ENCODE results near the gene SLC36A1. TPM values are rescaled to one million over a fixed set of nuclear protein-coding genes. Genes with fewer than 3 reads are reported as not detected.

Gene SLC36A1
- total RNA-seq, 5 donors from 2014 or later (not counting 1 experiment from before 2014, with no cell fraction given) = 5.1 to 8.5 (median 6.3) TPM

DNA sequence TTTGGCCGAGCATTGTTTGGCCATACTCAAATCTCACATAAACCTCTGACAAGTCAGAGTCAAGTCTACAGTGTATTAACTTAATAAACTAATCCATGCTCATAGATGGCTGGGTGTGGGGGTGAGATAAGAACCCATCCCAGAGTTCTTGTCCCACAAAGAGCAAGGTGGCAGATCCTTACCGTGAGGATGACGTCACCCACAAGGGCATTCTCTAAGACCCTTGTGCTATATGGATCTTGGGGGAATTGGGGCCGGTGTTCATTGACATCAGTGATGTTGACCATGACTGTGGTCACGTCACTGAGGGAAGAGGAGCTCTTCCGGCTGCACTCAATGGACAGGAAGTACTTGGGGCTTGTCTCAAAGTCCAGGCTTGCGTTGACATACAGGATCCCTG lies 81.6 kb downstream of the SLC36A1 start:
- H3K27ac ChIP-seq (ENCODE audit: low read length) = no peak overlapping the region
- Mint-ChIP-seq H3K9me3 (no peaks in the 10 kb centered on the region), H3K36me3 (no peaks in the 10 kb centered on the region), H3K27ac (no peak overlapping the region), H3K4me1 (no peaks in the 10 kb centered on the region), H3K27me3 (peaks cover 0 to 1% of the 10 kb centered on the region in 2 donors), H3K4me3 (no peak overlapping the region)
- no peak overlapping the region for H3K4me3 ChIP-seq (ENCODE audit: control insufficient read depth in 1 of 2, extremely low read depth in 1 of 2, low read length in 1 of 2)
- CTCF ChIA-PET = no interaction called here
- H3K9me3 ChIP-seq = no peaks in the 10 kb centered on the region
- peaks cover 0 to 16% of the 10 kb centered on the region in 2 experiments for H3K27me3 ChIP-seq (replicated peaks in 1 of 2; ENCODE audit: control insufficient read depth in 2 of 2, extremely low read depth in 1 of 2, insufficient read depth in 2 of 2, low read length in 1 of 2)
- POLR2A ChIA-PET = no interaction called here
- no peaks in the 10 kb centered on the region for H3K36me3 ChIP-seq (ENCODE audit: control insufficient read depth in 2 of 2, extremely low read depth in 1 of 2, insufficient read depth in 1 of 2, low read length in 1 of 2)
- 77% methylated on average over 6 of the region's 7 CpGs for WGBS (ENCODE audit: insufficient coverage)
- no peaks in the 10 kb centered on the region for H3K4me1 ChIP-seq (ENCODE audit: control insufficient read depth in 1 of 2, extremely low read depth in 1 of 2, insufficient read depth in 2 of 2, low read length in 2 of 2)
- DNase-seq (no peak), ATAC-seq (replicated peaks in 1 of 4) (no peak)

DNA sequence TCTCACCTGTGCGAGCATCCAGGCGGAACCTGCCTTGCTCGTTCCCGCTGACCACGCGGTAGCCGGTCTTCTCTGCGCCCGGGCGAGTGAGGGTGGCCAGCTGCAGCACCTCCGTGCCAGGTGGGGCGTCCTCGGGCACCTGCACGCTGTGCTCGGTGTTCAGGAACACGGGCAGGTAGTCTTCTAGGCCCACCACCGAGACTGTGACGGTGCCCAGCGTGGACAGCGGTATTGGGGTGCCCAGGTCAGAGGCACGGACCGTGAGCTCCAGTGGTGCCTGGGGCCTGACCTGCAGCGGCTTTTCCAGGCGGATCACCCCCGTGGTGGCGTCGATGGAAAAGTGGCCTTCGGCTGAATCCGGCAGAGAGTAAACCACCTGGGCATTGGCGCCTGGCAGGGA lies 84.2 kb downstream of the SLC36A1 start:
- no peaks in the 10 kb centered on the region for H3K9me3 ChIP-seq
- no peak overlapping the region for H3K4me3 Mint-ChIP-seq
- CTCF ChIA-PET = no interaction called here
- peaks cover 0 to 3% of the 10 kb centered on the region in 2 donors for H3K27me3 Mint-ChIP-seq
- 91% methylated on average over 30 of the region's 30 CpGs for WGBS (ENCODE audit: insufficient coverage)
- no peaks in the 10 kb centered on the region for H3K36me3 Mint-ChIP-seq
- H3K4me1 Mint-ChIP-seq = no peaks in the 10 kb centered on the region
- no peaks in the 10 kb centered on the region for H3K4me1 ChIP-seq (ENCODE audit: control insufficient read depth in 1 of 2, extremely low read depth in 1 of 2, insufficient read depth in 2 of 2, low read length in 2 of 2)
- no peak overlapping the region for H3K27ac Mint-ChIP-seq
- no peak overlapping the region for H3K27ac ChIP-seq (ENCODE audit: low read length)
- no peaks in the 10 kb centered on the region for H3K36me3 ChIP-seq (ENCODE audit: control insufficient read depth in 2 of 2, extremely low read depth in 1 of 2, insufficient read depth in 1 of 2, low read length in 1 of 2)
- no peak for DNase-seq
- H3K27me3 ChIP-seq (replicated peaks in 1 of 2; ENCODE audit: control insufficient read depth in 2 of 2, extremely low read depth in 1 of 2, insufficient read depth in 2 of 2, low read length in 1 of 2) = peaks cover 0 to 24% of the 10 kb centered on the region in 2 experiments
- POLR2A ChIA-PET = no interaction called here
- ATAC-seq (replicated peaks in 1 of 4) = no peak
- no peaks in the 10 kb centered on the region for H3K9me3 Mint-ChIP-seq
- H3K4me3 ChIP-seq (ENCODE audit: control insufficient read depth in 1 of 2, extremely low read depth in 1 of 2, low read length in 1 of 2) = no peak overlapping the region

DNA sequence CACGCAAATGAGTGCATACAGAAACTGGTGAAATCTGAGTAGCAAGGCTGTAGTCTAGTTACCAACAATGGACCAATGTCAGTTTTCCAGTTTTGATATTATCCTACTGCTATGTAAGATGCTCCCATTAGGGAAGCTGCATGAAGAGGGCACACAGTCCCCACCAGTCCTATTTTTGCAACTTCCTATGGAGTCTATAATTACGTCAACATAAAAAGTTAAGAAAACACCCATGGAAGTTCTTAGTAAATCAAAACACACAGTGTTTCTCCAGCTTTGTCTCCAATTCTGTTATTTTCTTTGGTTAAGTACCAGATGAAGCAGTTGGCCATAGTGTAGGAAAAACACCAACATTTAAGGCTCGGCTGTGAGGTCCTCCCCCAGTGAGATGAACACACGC lies 85.0 kb downstream of the SLC36A1 start:
- no peak for DNase-seq
- ChIA-PET CTCF (no interaction called here), POLR2A (no interaction called here)
- H3K4me3 Mint-ChIP-seq = no peak overlapping the region
- H3K4me1 Mint-ChIP-seq = no peaks in the 10 kb centered on the region
- Histone ChIP-seq H3K4me1 (ENCODE audit: control insufficient read depth in 1 of 2, extremely low read depth in 1 of 2, insufficient read depth in 2 of 2, low read length in 2 of 2) (no peaks in the 10 kb centered on the region), H3K27ac (ENCODE audit: low read length) (no peak overlapping the region), H3K36me3 (ENCODE audit: control insufficient read depth in 2 of 2, extremely low read depth in 1 of 2, insufficient read depth in 1 of 2, low read length in 1 of 2) (no peaks in the 10 kb centered on the region), H3K27me3 (replicated peaks in 1 of 2; ENCODE audit: control insufficient read depth in 2 of 2, extremely low read depth in 1 of 2, insufficient read depth in 2 of 2, low read length in 1 of 2) (peaks cover 0 to 24% of the 10 kb centered on the region in 2 experiments), H3K9me3 (no peaks in the 10 kb centered on the region), H3K4me3 (ENCODE audit: control insufficient read depth in 1 of 2, extremely low read depth in 1 of 2, low read length in 1 of 2) (no peak overlapping the region)
- no peaks in the 10 kb centered on the region for H3K36me3 Mint-ChIP-seq
- ATAC-seq (replicated peaks in 1 of 4) = no peak
- peaks cover 0 to 3% of the 10 kb centered on the region in 2 donors for H3K27me3 Mint-ChIP-seq
- H3K9me3 Mint-ChIP-seq = no peaks in the 10 kb centered on the region
- no peak overlapping the region for H3K27ac Mint-ChIP-seq
- 100% methylated on average over 2 of the region's 4 CpGs for WGBS (ENCODE audit: insufficient coverage)

DNA sequence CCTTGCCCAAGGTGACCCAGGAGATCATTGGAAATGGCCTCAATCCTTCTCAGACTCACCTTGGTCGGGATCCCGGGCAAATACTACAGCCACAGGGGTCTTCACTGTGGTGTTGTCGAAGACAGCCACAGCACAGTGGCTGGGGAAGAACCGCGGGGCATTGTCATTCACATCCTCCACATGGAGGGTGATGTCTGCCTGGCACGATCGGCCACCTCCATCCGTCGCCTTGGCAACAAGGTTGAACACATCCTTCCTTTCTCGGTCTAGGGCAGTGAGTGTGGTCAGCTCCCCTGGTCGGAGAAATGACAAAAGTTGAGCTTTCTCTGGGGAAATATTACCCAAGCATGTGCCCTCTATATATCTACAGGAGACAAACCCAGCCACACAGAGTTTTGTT lies 86.9 kb downstream of the SLC36A1 start:
- Histone ChIP-seq H3K4me1 (ENCODE audit: control insufficient read depth in 1 of 2, extremely low read depth in 1 of 2, insufficient read depth in 2 of 2, low read length in 2 of 2) (no peaks in the 10 kb centered on the region), H3K9me3 (no peaks in the 10 kb centered on the region), H3K4me3 (ENCODE audit: control insufficient read depth in 1 of 2, extremely low read depth in 1 of 2, low read length in 1 of 2) (no peak overlapping the region), H3K27me3 (replicated peaks in 1 of 2; ENCODE audit: control insufficient read depth in 2 of 2, extremely low read depth in 1 of 2, insufficient read depth in 2 of 2, low read length in 1 of 2) (peaks cover 0 to 20% of the 10 kb centered on the region in 2 experiments), H3K36me3 (ENCODE audit: control insufficient read depth in 2 of 2, extremely low read depth in 1 of 2, insufficient read depth in 1 of 2, low read length in 1 of 2) (no peaks in the 10 kb centered on the region), H3K27ac (ENCODE audit: low read length) (no peak overlapping the region)
- Mint-ChIP-seq H3K4me1 (no peaks in the 10 kb centered on the region), H3K9me3 (no peaks in the 10 kb centered on the region), H3K27ac (no peak overlapping the region), H3K4me3 (no peak overlapping the region), H3K27me3 (peaks cover 0 to 3% of the 10 kb centered on the region in 2 donors), H3K36me3 (no peaks in the 10 kb centered on the region)
- WGBS (ENCODE audit: insufficient coverage) = 46% methylated on average over 7 of the region's 11 CpGs
- ATAC-seq (replicated peaks in 1 of 4) (no peak), DNase-seq (no peak)
- CTCF ChIA-PET = no interaction called here
- POLR2A ChIA-PET = no interaction called here

DNA sequence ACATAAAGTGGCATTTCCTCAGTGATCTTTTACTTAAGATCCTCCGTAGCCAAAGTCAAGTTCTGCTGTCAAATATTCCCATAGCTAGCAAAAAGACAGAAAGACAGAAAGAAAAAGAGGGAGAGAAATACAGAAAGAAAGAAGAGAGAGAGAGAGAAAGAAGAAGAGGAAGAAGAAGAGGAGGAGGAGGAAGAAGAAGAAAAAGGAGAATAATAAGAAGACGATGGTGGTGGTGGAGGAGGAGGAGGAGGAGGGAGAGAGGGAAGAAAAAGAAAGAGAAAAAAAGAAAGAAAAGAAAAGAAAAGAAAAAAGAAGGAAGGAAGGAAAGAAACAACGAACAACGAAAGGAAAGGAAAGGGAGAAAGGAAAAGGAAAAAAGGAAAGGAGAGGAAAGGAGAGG lies 89.6 kb downstream of the SLC36A1 start:
- no peaks in the 10 kb centered on the region for H3K4me1 ChIP-seq (ENCODE audit: control insufficient read depth in 1 of 2, extremely low read depth in 1 of 2, insufficient read depth in 2 of 2, low read length in 2 of 2)
- no peaks in the 10 kb centered on the region for H3K36me3 ChIP-seq (ENCODE audit: control insufficient read depth in 2 of 2, extremely low read depth in 1 of 2, insufficient read depth in 1 of 2, low read length in 1 of 2)
- H3K9me3 ChIP-seq = no peaks in the 10 kb centered on the region
- H3K27me3 ChIP-seq (replicated peaks in 1 of 2; ENCODE audit: control insufficient read depth in 2 of 2, extremely low read depth in 1 of 2, insufficient read depth in 2 of 2, low read length in 1 of 2) = peaks cover 0 to 8% of the 10 kb centered on the region in 2 experiments
- H3K27ac Mint-ChIP-seq = no peak overlapping the region
- 61% methylated on average over 3 of the region's 4 CpGs for WGBS (ENCODE audit: insufficient coverage)
- POLR2A ChIA-PET = no interaction called here
- no peak for DNase-seq
- no peak overlapping the region for H3K4me3 ChIP-seq (ENCODE audit: control insufficient read depth in 1 of 2, extremely low read depth in 1 of 2, low read length in 1 of 2)
- no peaks in the 10 kb centered on the region for H3K36me3 Mint-ChIP-seq
- H3K4me1 Mint-ChIP-seq = no peaks in the 10 kb centered on the region
- CTCF ChIA-PET = interaction anchor here in 1 of 2 donors (0.6 to 0.7 kb wide), 2 partner anchors 299 to 1917 kb away, joined by 4 to 7 read pairs; no protein-coding TSS in a partner anchor
- H3K4me3 Mint-ChIP-seq = no peak overlapping the region
- peaks cover 0 to 2% of the 10 kb centered on the region in 2 donors for H3K27me3 Mint-ChIP-seq
- ATAC-seq (replicated peaks in 1 of 4) = no peak
- no peak overlapping the region for H3K27ac ChIP-seq (ENCODE audit: low read length)
- H3K9me3 Mint-ChIP-seq = no peaks in the 10 kb centered on the region

DNA sequence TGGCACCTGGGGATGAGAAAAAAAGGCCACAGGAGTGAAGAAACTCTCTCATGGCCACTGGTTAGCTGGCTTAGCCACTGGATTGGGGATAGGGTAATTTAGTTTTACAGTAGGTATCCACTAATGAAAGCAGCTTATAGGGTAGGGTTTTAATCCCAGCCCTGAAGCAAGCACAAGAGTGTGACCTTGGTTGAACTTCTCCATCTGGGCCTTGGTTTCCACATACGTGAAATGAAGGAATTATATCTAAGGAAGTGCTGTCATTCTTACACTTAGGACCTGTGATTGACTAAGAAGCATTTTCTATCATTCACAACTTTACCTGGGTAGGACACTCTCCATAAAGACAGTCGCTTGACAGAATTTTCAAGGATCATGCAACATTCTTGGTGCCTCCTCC lies 94.2 kb downstream of the SLC36A1 start:
- Mint-ChIP-seq H3K27ac (no peak overlapping the region), H3K4me3 (no peak overlapping the region), H3K36me3 (no peaks in the 10 kb centered on the region), H3K27me3 (no peaks in the 10 kb centered on the region), H3K9me3 (no peaks in the 10 kb centered on the region), H3K4me1 (no peaks in the 10 kb centered on the region)
- no CpG with 5 or more reads among the region's 2 CpGs for WGBS (ENCODE audit: insufficient coverage)
- Histone ChIP-seq H3K27ac (ENCODE audit: low read length) (no peak overlapping the region), H3K36me3 (ENCODE audit: control insufficient read depth in 2 of 2, extremely low read depth in 1 of 2, insufficient read depth in 1 of 2, low read length in 1 of 2) (no peaks in the 10 kb centered on the region), H3K4me3 (ENCODE audit: control insufficient read depth in 1 of 2, extremely low read depth in 1 of 2, low read length in 1 of 2) (no peak overlapping the region), H3K27me3 (replicated peaks in 1 of 2; ENCODE audit: control insufficient read depth in 2 of 2, extremely low read depth in 1 of 2, insufficient read depth in 2 of 2, low read length in 1 of 2) (no peaks in the 10 kb centered on the region), H3K9me3 (no peaks in the 10 kb centered on the region), H3K4me1 (ENCODE audit: control insufficient read depth in 1 of 2, extremely low read depth in 1 of 2, insufficient read depth in 2 of 2, low read length in 2 of 2) (no peaks in the 10 kb centered on the region)
- CTCF ChIA-PET = no interaction called here
- DNase-seq (no peak), ATAC-seq (replicated peaks in 1 of 4) (no peak)
- POLR2A ChIA-PET = no interaction called here
